ENCODE data around the gene ANP32D.
"Not testable (repeated sequence)": the region's sequence is repeated elsewhere in the genome, so short reads cannot be mapped to it uniquely, and the experiment has no call there.

The ANP32D gene

GRCh38 chr12:48472259-48472658, at the start of gene ANP32D:
Gene ANP32D, plus strand, starts transcription at chr12:48472559. Its CDS starts 106 bp downstream, at chr12:48472665.
- DNase-seq (ENCODE audit: low read depth), result no peak

GRCh38 chr12:48423171-48423570, 49.2 kb upstream of the ANP32D start:
- DNase-seq (ENCODE audit: low read depth), result no peak

- DNase-seq (ENCODE audit: low read depth), result no peak
Observed at GRCh38 chr12:48424644-48425043, 47.7 kb upstream of the ANP32D start.

GRCh38 chr12:48434016-48434415, 38.3 kb upstream of the ANP32D start:
- not testable (repeated sequence) for DNase-seq (ENCODE audit: low read depth)

- DNase-seq (ENCODE audit: low read depth), result no peak
Observed at GRCh38 chr12:48441069-48441468, 31.3 kb upstream of the ANP32D start.

- DNase-seq (ENCODE audit: low read depth), result no peak
Observed at GRCh38 chr12:48442179-48442847, 30.0 kb upstream of the ANP32D start.

- no peak for DNase-seq (ENCODE audit: low read depth)
Observed at GRCh38 chr12:48445538-48445937, 26.8 kb upstream of the ANP32D start.

GRCh38 chr12:48446161-48446776, 26.1 kb upstream of the ANP32D start:
- DNase-seq (ENCODE audit: low read depth), result no peak

GRCh38 chr12:48447755-48448154, 24.6 kb upstream of the ANP32D start:
- no peak for DNase-seq (ENCODE audit: low read depth)

GRCh38 chr12:48451372-48451771, 21.0 kb upstream of the ANP32D start:
- DNase-seq (ENCODE audit: low read depth), result no peak

GRCh38 chr12:48452961-48453360, 19.4 kb upstream of the ANP32D start:
- DNase-seq (ENCODE audit: low read depth), result not testable (repeated sequence)

- DNase-seq (ENCODE audit: low read depth), result peak; percentile 5
Observed at GRCh38 chr12:48454667-48455066, 17.7 kb upstream of the ANP32D start.

GRCh38 chr12:48455116-48455515, 17.2 kb upstream of the ANP32D start:
- DNase-seq (ENCODE audit: low read depth), result no peak

GRCh38 chr12:48459259-48459658, 13.1 kb upstream of the ANP32D start:
- no peak for DNase-seq (ENCODE audit: low read depth)

- not testable (repeated sequence) for DNase-seq (ENCODE audit: low read depth)
Observed at GRCh38 chr12:48469027-48469426, 3.3 kb upstream of the ANP32D start.

GRCh38 chr12:48473061-48473460, 702 bp downstream of the ANP32D start:
- no peak for DNase-seq (ENCODE audit: low read depth)

GRCh38 chr12:48474497-48474896, 2.1 kb downstream of the ANP32D start:
- not testable (repeated sequence) for DNase-seq (ENCODE audit: low read depth)

- no peak for DNase-seq (ENCODE audit: low read depth)
Observed at GRCh38 chr12:48482198-48482597, 9.8 kb downstream of the ANP32D start, which contains the start of gene C12orf54. Gene C12orf54, plus strand, starts transcription at chr12:48482498. Its CDS starts 799 bp downstream, at chr12:48483297.

- DNase-seq (ENCODE audit: low read depth), result no peak
Observed at GRCh38 chr12:48482930-48483329, 10.6 kb downstream of the ANP32D start.

GRCh38 chr12:48486261-48486660, 13.9 kb downstream of the ANP32D start:
- DNase-seq (ENCODE audit: low read depth), result no peak

- no peak for DNase-seq (ENCODE audit: low read depth)
Observed at GRCh38 chr12:48486679-48487078, 14.3 kb downstream of the ANP32D start.

- DNase-seq (ENCODE audit: low read depth), result peak; percentile 0
Observed at GRCh38 chr12:48489012-48489411, 16.7 kb downstream of the ANP32D start.

GRCh38 chr12:48489456-48489855, 17.1 kb downstream of the ANP32D start:
- not testable (repeated sequence) for DNase-seq (ENCODE audit: low read depth)

- DNase-seq (ENCODE audit: low read depth), result not testable (repeated sequence)
Observed at GRCh38 chr12:48500281-48500680, 27.9 kb downstream of the ANP32D start.

Data from GM04504 (cell line).